H1 (cell line): ENCODE measurements around the gene DPP4. TPM values are rescaled to one million over a fixed set of nuclear protein-coding genes. Genes with fewer than 3 reads are reported as not detected.

ENCODE experiments used
- CTCF ChIA-PET: fragments of 300-600 bp; sonication (Branson Sonifier 250); formaldehyde crosslinking; loops from one replicate; lab custom pipeline; 2021; ENCODE audit not compliant: partially characterized antibody; lab: Charles Lee
- POLR2A ChIA-PET: fragments of 300-600 bp; sonication (Branson Sonifier 250); formaldehyde crosslinking; loops from one replicate; lab custom pipeline; 2021; ENCODE audit warnings: inconsistent platforms; ENCODE audit not compliant: partially characterized antibody; lab: Charles Lee
- DNase-seq, 2 experiments: peaks; one replicate each; pipeline versions ENCODE4 v3.0.0 to v3.0.0-alpha.2; 2010 to 2022; ENCODE audit warnings: low spot score in 2 of 2, low read depth in 1 of 2, mixed read lengths in 1 of 2
- FAIRE-seq: peaks from 2 replicates; lab custom pipeline; 2011; peaks lifted over from hg19 to GRCh38; lab: Jason Lieb, UNC
- H2AFZ ChIP-seq: 2 replicates; pipeline ENCODE4 v1.8.1; 2012; ENCODE audit warnings: low read length, inconsistent platforms
- H2AK5ac ChIP-seq: 2 replicates; pipeline ENCODE4 v1.6.1; 2013; ENCODE audit warnings: low read depth, low read length
- H2BK120ac ChIP-seq: replicated peaks from 2 replicates; pipeline ENCODE3; 2013; ENCODE audit warnings: low read depth, low read length, inconsistent platforms
- H2BK12ac ChIP-seq: 2 replicates; pipeline ENCODE4 v1.6.1; 2013; ENCODE audit warnings: low read depth, low read length
- H2BK15ac ChIP-seq: 2 replicates; pipeline ENCODE4 v1.6.1; 2013; ENCODE audit warnings: low read length
- H2BK20ac ChIP-seq: 2 replicates; pipeline ENCODE4 v1.6.1; 2013; ENCODE audit warnings: low read length
- H2BK5ac ChIP-seq: 2 replicates; pipeline ENCODE4 v1.6.1; 2013; ENCODE audit warnings: low read depth, low read length
- H3K14ac ChIP-seq: 2 replicates; pipeline ENCODE4 v1.6.1; 2013; ENCODE audit warnings: inconsistent platforms; ENCODE audit not compliant: insufficient read length
- H3K18ac ChIP-seq: 2 replicates; pipeline ENCODE4 v1.6.1; 2013; ENCODE audit warnings: low read length; ENCODE audit errors: extremely low read depth
- H3K23ac ChIP-seq: 2 replicates; pipeline ENCODE4 v1.6.1; 2013; ENCODE audit warnings: inconsistent platforms; ENCODE audit not compliant: insufficient read length
- H3K23me2 ChIP-seq: 2 replicates; pipeline ENCODE4 v1.6.1; 2013; ENCODE audit warnings: low read depth, low read length
- H3K27ac ChIP-seq: 2 replicates; pipeline ENCODE4 v1.6.1; 2011; ENCODE audit warnings: low read depth, low read length, inconsistent platforms
- H3K27me3 ChIP-seq, 4 experiments: replicated peaks in 1 of 4; 1 replicate in 1 of 4; 2 replicates in 3 of 4; pipeline versions ENCODE4 v1.6.1 to v1.8.1; 2011 to 2013; ENCODE audit warnings: low read length in 3 of 4, mild to moderate bottlenecking in 3 of 4, inconsistent platforms in 2 of 4, mixed read lengths in 2 of 4, moderate library complexity in 1 of 4; ENCODE audit not compliant: control insufficient read depth in 3 of 4, insufficient read depth in 3 of 4; ENCODE audit errors: extremely low read depth in 1 of 4
- H3K36me3 ChIP-seq, 4 experiments: 2 replicates each; pipeline versions ENCODE4 v1.6.1 to v1.8.1; 2011 to 2013; ENCODE audit warnings: mild to moderate bottlenecking in 4 of 4, low read length in 3 of 4, moderate library complexity in 2 of 4, control low read depth in 1 of 4, inconsistent platforms in 1 of 4; ENCODE audit not compliant: insufficient read depth in 4 of 4, control insufficient read depth in 2 of 4
- H3K4ac ChIP-seq: replicated peaks from 2 replicates; pipeline ENCODE3; 2013; ENCODE audit warnings: low read length, low read depth, mixed read lengths, inconsistent platforms; ENCODE audit not compliant: insufficient read length
- H3K4me1 ChIP-seq, 4 experiments: replicated peaks in 1 of 4; 1 replicate in 1 of 4; 2 replicates in 3 of 4; pipeline versions ENCODE4 v1.6.1 to v1.8.1; 2011 to 2013; ENCODE audit warnings: low read length in 3 of 4, inconsistent platforms in 2 of 4, mixed read lengths in 1 of 4; ENCODE audit not compliant: insufficient read depth in 4 of 4, control insufficient read depth in 3 of 4
- H3K4me2 ChIP-seq, 2 experiments: 2 replicates each; pipeline versions ENCODE4 v1.6.1 to v1.8.1; 2011 to 2013; ENCODE audit warnings: low read depth in 2 of 2, low read length in 2 of 2, control low read depth in 1 of 2, inconsistent platforms in 1 of 2, mild to moderate bottlenecking in 1 of 2; ENCODE audit not compliant: insufficient read depth in 1 of 2
- H3K4me3 ChIP-seq, 4 experiments: fragments of 200-600, 300-600 bp in 1 of 4; sonication (generic), shearing (Covaris generic), sonication (Bioruptor Twin) in 1 of 4; 2 replicates each; pipeline versions ENCODE4 v1.5.1 to v1.8.1; 2011 to 2016; ENCODE audit warnings: low read length in 4 of 4, low read depth in 3 of 4, control low read depth in 2 of 4, inconsistent platforms in 2 of 4, mild to moderate bottlenecking in 2 of 4, mixed read lengths in 1 of 4, moderate library complexity in 1 of 4; ENCODE audit not compliant: insufficient read depth in 2 of 4; ENCODE audit errors: extremely low read depth in 1 of 4
- H3K56ac ChIP-seq: replicated peaks from 2 replicates; pipeline ENCODE3; 2013; ENCODE audit warnings: low read depth, mild to moderate bottlenecking, mixed read lengths, low read length, inconsistent platforms; ENCODE audit not compliant: insufficient read length
- H3K79me1 ChIP-seq: 2 replicates; pipeline ENCODE4 v1.6.1; 2013; ENCODE audit warnings: low read depth, low read length, control low read depth
- H3K79me2 ChIP-seq, 2 experiments: 2 replicates each; pipeline versions ENCODE4 v1.6.1 to v1.8.1; 2012 to 2013; ENCODE audit warnings: low read length in 2 of 2, mild to moderate bottlenecking in 2 of 2, inconsistent platforms in 1 of 2; ENCODE audit not compliant: insufficient read depth in 2 of 2, control insufficient read depth in 1 of 2
- H3K9ac ChIP-seq, 4 experiments: replicated peaks in 1 of 4; 1 replicate in 1 of 4; 2 replicates in 3 of 4; pipeline versions ENCODE4 v1.6.1 to v1.8.1; 2011 to 2013; ENCODE audit warnings: low read depth in 3 of 4, low read length in 3 of 4, control low read depth in 2 of 4, mild to moderate bottlenecking in 2 of 4, moderate library complexity in 2 of 4, inconsistent platforms in 1 of 4; ENCODE audit errors: extremely low read depth in 1 of 4
- H3K9me3 ChIP-seq, 2 experiments: 2 replicates each; pipeline versions ENCODE4 v1.6.1 to v1.8.1; 2012 to 2013; ENCODE audit warnings: mild to moderate bottlenecking in 2 of 2, moderate library complexity in 2 of 2, control low read depth in 1 of 2, inconsistent platforms in 1 of 2, low read depth in 1 of 2, low read length in 1 of 2, mixed read lengths in 1 of 2; ENCODE audit not compliant: insufficient read depth in 2 of 2
- H4K20me1 ChIP-seq, 2 experiments: replicated peaks in 1 of 2; 2 replicates each; pipeline versions ENCODE3 to v1.8.1; 2011 to 2013; ENCODE audit warnings: inconsistent platforms in 2 of 2, low read length in 2 of 2, mild to moderate bottlenecking in 1 of 2; ENCODE audit not compliant: insufficient read depth in 2 of 2, control insufficient read depth in 1 of 2
- H4K5ac ChIP-seq: 2 replicates; pipeline ENCODE4 v1.6.1; 2013; ENCODE audit warnings: low read length, low read depth, mixed read lengths, inconsistent platforms; ENCODE audit not compliant: insufficient read length
- H4K8ac ChIP-seq: 2 replicates; pipeline ENCODE4 v1.8.0; 2013; ENCODE audit warnings: mild to moderate bottlenecking, moderate library complexity, low read length, inconsistent platforms; ENCODE audit not compliant: insufficient read depth; ENCODE audit errors: extremely low read depth
- H4K91ac ChIP-seq: replicated peaks from 2 replicates; pipeline ENCODE3; 2013; ENCODE audit warnings: low read length, mixed read lengths, inconsistent platforms; ENCODE audit not compliant: insufficient read length
- CTBP2 ChIP-seq: IDR thresholded peaks from 2 replicates; pipeline ENCODE4 v1.7.0; 2011; ENCODE audit warnings: borderline replicate concordance, mild to moderate bottlenecking, moderate library complexity, mixed read lengths, low read length; ENCODE audit not compliant: insufficient read depth, insufficient read length
- MAFK ChIP-seq: IDR thresholded peaks from 2 replicates; pipeline ENCODE4 v1.6.1; 2012; ENCODE audit warnings: low read depth, mild to moderate bottlenecking, improper control_type of control experiment, low read length
- WGBS, 2 experiments: shearing (Covaris generic) in 1 of 2; methylation state at CpG; one replicate each; pipeline versions ENCODE4 v1.1.6 to v1.1.7; 2013 to 2015; ENCODE audit warnings: low lambda C conversion rate in 2 of 2, mixed read lengths in 2 of 2, inconsistent platforms in 1 of 2, low coverage in 1 of 2, missing lambda C conversion rate in 1 of 2; ENCODE audit not compliant: insufficient replicate concordance in 2 of 2, insufficient coverage in 1 of 2, insufficient read length in 1 of 2; ENCODE audit errors: extremely low coverage in 1 of 2, missing lambda C conversion rate in 1 of 2; 5-methylcytosine and 5-hydroxymethylcytosine counted together
- polyA plus RNA-seq, 7 experiments: library from polyadenylated mRNA; depleted of rRNA in 3 of 7; stranded (reverse) in 5 of 7; unstranded in 2 of 7; fragments of >200 nt in 5 of 7; fragments of 200-250 nt in 2 of 7; gene quantifications; 1 replicate in 5 of 7; 2 replicates in 1 of 7; 4 replicates in 1 of 7; pipeline versions ENCODE4 v1.2.1 to v1.2.3, GENCODE V29; 2011 to 2013; ENCODE audit warnings: missing spikeins in 2 of 7, mixed read lengths in 2 of 7
- total RNA-seq: library from RNA; stranded (reverse); fragmentation: NEBNext Ultra II Directional; extraction: Animal tissue kit (Norgen Biotek cat#: 25700); gene quantifications from 2 replicates; pipeline ENCODE4 v1.2.1, GENCODE V29; 2021

Gene DPP4
- total and polyA plus RNA-seq, 2 of the 8 experiments (the other 6 are each of a cell fraction or from before 2014, with no cell fraction given): 1.3 to 3.1 TPM

- no peak for DNase-seq
- WGBS, 2 experiments: 87% methylated on average over 1 of the region's 1 CpG; no CpG with 5 or more reads in 1 of the 2 experiments
- H3K18ac ChIP-seq: no peak overlapping the region; the same call in 1 of the 2 replicates
- H3K14ac ChIP-seq: no peak overlapping the region
- FAIRE-seq: no peak
- POLR2A ChIA-PET: no interaction called here
- no peak overlapping the region for H3K4me2 ChIP-seq
- H3K4me3 ChIP-seq: no peak overlapping the region
- no peaks in the 10 kb centered on the region for H4K20me1 ChIP-seq
- no peaks in the 10 kb centered on the region for H3K23me2 ChIP-seq
- no peaks in the 10 kb centered on the region for H3K27me3 ChIP-seq
- peaks cover 5 to 18% (median 12%) of the 10 kb centered on the region in 4 experiments; a peak in 6 of 7 replicates for H3K4me1 ChIP-seq
- no peak overlapping the region for H4K5ac ChIP-seq
- no peaks in the 10 kb centered on the region for H3K79me1 ChIP-seq
- no peak overlapping the region for H4K8ac ChIP-seq
- no peak overlapping the region for H2BK120ac ChIP-seq
- H3K9ac ChIP-seq: no peak overlapping the region
- TF ChIP-seq MAFK (no peak), CTBP2 (no peak)
- no peak overlapping the region for H3K4ac ChIP-seq
- no peak overlapping the region for H2AK5ac ChIP-seq
- H2BK5ac ChIP-seq: no peak overlapping the region
- no peaks in the 10 kb centered on the region for H3K36me3 ChIP-seq
- H3K23ac ChIP-seq: no peak overlapping the region
- H3K79me2 ChIP-seq: no peaks in the 10 kb centered on the region
- CTCF ChIA-PET: interaction anchor here (0.5 to 5.1 kb wide), 23 partner anchors 8 to 685 kb away, joined by 3 to 20 read pairs (median 5); partner anchors contain the start of gene DPP4
- H2BK20ac ChIP-seq: no peak overlapping the region
- H2BK12ac ChIP-seq: no peak overlapping the region
- no peak overlapping the region for H2BK15ac ChIP-seq
- H2AFZ ChIP-seq: no peak overlapping the region
- no peaks in the 10 kb centered on the region for H3K9me3 ChIP-seq
- H3K56ac ChIP-seq: no peak overlapping the region
- H4K91ac ChIP-seq: no peak overlapping the region
- no peak overlapping the region for H3K27ac ChIP-seq
These were observed 75.2 kb downstream of the DPP4 start for GRCh38 chr2:161998857-161999256.
